ENCODE results near the gene WWC1.

DNA sequence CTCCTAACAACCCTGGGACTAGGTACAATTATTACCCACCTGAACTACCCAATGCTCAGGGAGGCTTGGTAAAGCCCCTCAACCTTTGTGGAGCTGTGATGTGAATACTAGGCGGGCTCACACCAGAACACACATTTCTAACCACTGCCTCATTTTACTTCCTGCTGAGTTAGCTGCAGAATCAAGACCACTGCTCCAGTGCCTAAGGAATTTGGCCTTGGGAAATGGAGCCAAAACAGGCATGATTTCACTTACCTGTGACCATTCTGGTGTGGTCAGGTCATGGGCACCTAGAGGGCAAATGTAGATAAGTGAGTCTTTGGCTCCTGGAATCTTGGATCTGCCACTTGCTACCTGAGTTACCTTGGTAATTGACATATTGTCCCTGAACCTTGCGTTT lies 5.2 kb downstream of the WWC1 start:
- no peak for TF ChIP-seq GATA2 (IDR thresholded peaks at IDR 0.05; ENCODE audit: low read depth, low read length)
- TF ChIP-seq GATA3 (IDR thresholded peaks at IDR 0.05; ENCODE audit: low read depth, low read length), result no peak

Data from SH-SY5Y (cell line).